GM12878 (cell line): ENCODE measurements around the gene RPL13A. TPM values are rescaled to one million over a fixed set of nuclear protein-coding genes. Genes with fewer than 3 reads are reported as not detected.

Experiments
- ATAC-seq: fragments of 200-7000 bp; cut with Tn5 transposase; 3 replicates; pipeline ENCODE4 v1.9.1; 2020; ENCODE audit warnings: mild to moderate bottlenecking, moderate library complexity
- BruUV-seq: library from RNA; stranded (reverse); fragments of 400-500 nt; replicated peaks from 2 replicates; lab custom pipeline; 2021; lab: Mats Ljungman, UMichigan
- CTCF ChIA-PET: fragments of 300-600 bp; sonication (Branson Sonifier 250); formaldehyde crosslinking; extraction: SDS; loops from one replicate; lab custom pipeline; 2021; ENCODE audit warnings: inconsistent platforms; lab: Yijun Ruan, JAX
- POLR2A ChIA-PET: fragments of 350-600 bp; formaldehyde crosslinking; extraction: SDS; loops from one replicate; lab custom pipeline; 2021; ENCODE audit warnings: inconsistent platforms; lab: Charles Lee
- RAD21 ChIA-PET: fragments of 300-600 bp; sonication (Branson Sonifier 250); formaldehyde crosslinking; loops from one replicate; lab custom pipeline; 2023; ENCODE audit warnings: antibody characterized with exemption; ENCODE audit not compliant: unreplicated experiment; lab: Charles Lee
- SMC1A ChIA-PET: fragments of 300-600 bp; sonication (Branson Sonifier 250); formaldehyde crosslinking; loops from one replicate; lab custom pipeline; 2023; ENCODE audit not compliant: unreplicated experiment, uncharacterized antibody; lab: Charles Lee
- DNase-seq: peaks from one replicate; pipeline ENCODE4 v3.0.0-alpha.2; 2011; ENCODE audit warnings: low read depth, low spot score
- FAIRE-seq: peaks from 3 replicates; lab custom pipeline; 2011; peaks lifted over from hg19 to GRCh38; lab: Jason Lieb, UNC
- H2AFZ ChIP-seq: 2 replicates; pipeline ENCODE4 v1.6.0; 2011; ENCODE audit warnings: low read depth, low read length, control low read depth; ENCODE audit not compliant: control insufficient read depth
- H3K27ac ChIP-seq: 2 replicates; pipeline ENCODE4 v1.5.1; 2011; ENCODE audit warnings: control low read depth; ENCODE audit not compliant: control insufficient read depth, insufficient read depth
- H3K27me3 ChIP-seq, 2 experiments: replicated peaks in 1 of 2; 2 replicates each; pipeline versions ENCODE4 v1.6.0 to v1.6.1; 2011; ENCODE audit warnings: low read length in 1 of 2; ENCODE audit not compliant: control insufficient read depth in 2 of 2, insufficient read depth in 2 of 2
- H3K36me3 ChIP-seq, 2 experiments: 2 replicates each; pipeline ENCODE4 v1.5.1; 2011; ENCODE audit warnings: low read length in 1 of 2; ENCODE audit not compliant: control insufficient read depth in 2 of 2, insufficient read depth in 2 of 2
- H3K4me1 ChIP-seq: 2 replicates; pipeline ENCODE4 v1.6.1; 2011; ENCODE audit warnings: mild to moderate bottlenecking, low read length, moderate library complexity, mixed read lengths; ENCODE audit not compliant: control insufficient read depth, insufficient read depth
- H3K4me2 ChIP-seq: 2 replicates; pipeline ENCODE4 v1.6.0; 2011; ENCODE audit warnings: control low read depth; ENCODE audit not compliant: control insufficient read depth, insufficient read depth
- H3K4me3 ChIP-seq: fragments of 200-600 bp; sonication (generic); 2 replicates; pipeline ENCODE4 v1.5.1; 2016
- H3K79me2 ChIP-seq: 2 replicates; pipeline ENCODE4 v1.6.0; 2011; ENCODE audit warnings: low read length; ENCODE audit not compliant: control insufficient read depth, insufficient read depth
- H3K9ac ChIP-seq: 2 replicates; pipeline ENCODE4 v1.8.0; 2011; ENCODE audit warnings: low read length, control low read depth, mixed read lengths; ENCODE audit not compliant: control insufficient read depth, insufficient read depth
- H3K9me3 ChIP-seq: replicated peaks from 3 replicates; pipeline ENCODE4 v1.5.1; 2011; ENCODE audit warnings: mild to moderate bottlenecking, low read length; ENCODE audit not compliant: control insufficient read depth, insufficient read depth
- H4K20me1 ChIP-seq: 2 replicates; pipeline ENCODE4 v1.6.0; 2011; ENCODE audit not compliant: control insufficient read depth, insufficient read depth
- EZH2 ChIP-seq: IDR thresholded peaks from 2 replicates; pipeline ENCODE4 v1.6.1; 2012; ENCODE audit warnings: low read depth, mild to moderate bottlenecking, control low read depth, inconsistent platforms, low read length, borderline replicate concordance; ENCODE audit not compliant: control insufficient read depth
- GATAD2B ChIP-seq: fragments of 450-650 bp; conservative IDR thresholded peaks from 2 replicates; pipeline ENCODE4 v1.6.1; 2017; ENCODE audit warnings: low read depth, mild to moderate bottlenecking, moderate library complexity
- POLR2AphosphoS2 ChIP-seq: IDR thresholded peaks from 2 replicates; pipeline ENCODE4 v1.6.1; 2011; ENCODE audit warnings: low read depth, mild to moderate bottlenecking, low read length, improper control_type of control experiment, moderate library complexity
- SP1 ChIP-seq: IDR thresholded peaks from one replicate; pipeline ENCODE4 v1.6.1; 2011; ENCODE audit warnings: low read depth, low read length
- WGBS: methylation state at CpG from one replicate; pipeline ENCODE4 v1.1.6; 2016; ENCODE audit warnings: low lambda C conversion rate; ENCODE audit not compliant: insufficient replicate concordance, insufficient coverage; ENCODE audit errors: missing lambda C conversion rate; 5-methylcytosine and 5-hydroxymethylcytosine counted together
- in situ Hi-C: fragments of 300-500 bp; cut with MboI; formaldehyde crosslinking; loops from 9 replicates; pipeline ENCODE4 v1.14.3; 2018; ENCODE audit warnings: mixed read lengths
- intact Hi-C: fragments of 100-400 bp; cut with micrococcal nuclease; formaldehyde crosslinking; loops from one replicate; pipeline ENCODE4 v1.14.2; 2022; ENCODE audit not compliant: unreplicated experiment
- polyA plus RNA-seq, 11 experiments: library from polyadenylated mRNA; depleted of rRNA in 4 of 11; unstranded in 6 of 11; stranded (reverse) in 5 of 11; fragments of >200 nt; fragmentation: Nextera tagmentation in 4 of 11; fragmentation: Illumina TruSeq in 1 of 11; extraction: Ambion mirVana in 4 of 11; extraction: Trizol in 1 of 11; gene quantifications; 1 replicate in 1 of 11; 2 replicates in 10 of 11; pipeline versions ENCODE4 v1.2.1 to v1.2.3, GENCODE V29; 2011 to 2016; ENCODE audit warnings: inconsistent platforms in 2 of 11, missing spikeins in 2 of 11, low read depth in 1 of 11
- total RNA-seq, 4 experiments: library from RNA; depleted of rRNA in 3 of 4; stranded (reverse); fragments of >200 nt in 3 of 4; fragmentation: Illumina TruSeq in 1 of 4; extraction: Trizol in 1 of 4; gene quantifications; 2 replicates each; pipeline versions ENCODE4 v1.2.1 to v1.2.3, GENCODE V29; 2013 to 2021

RPL13A gene
- total and polyA plus RNA-seq, 10 of the 15 experiments (the other 5 are each of a cell fraction or from before 2014, with no cell fraction given), result 1,426 to 8,961 (median 4,266) TPM

- 73% methylated on average over 18 of the region's 19 CpGs for WGBS
- ChIA-PET SMC1A (interaction anchor here (3.2 kb wide), 1 partner anchor 13 kb away, joined by 53 read pairs; the partner anchor contains the start of genes ALDH16A1 and PIH1D1), RAD21 (interaction anchor here (3.2 to 6.0 kb wide), 2 partner anchors 14 to 77 kb away, joined by 23 to 90 read pairs; partner anchors contain the start of genes ALDH16A1 and PIH1D1), POLR2A (interaction anchor here (6.2 kb wide), 1 partner anchor 15 kb away, joined by 81 read pairs; the partner anchor contains the start of genes ALDH16A1 and PIH1D1), CTCF (interaction anchor here (3.6 to 3.7 kb wide), 2 partner anchors 10 to 23 kb away, joined by 29 to 31 read pairs; no protein-coding TSS in a partner anchor)
- Histone ChIP-seq H3K4me2 (no peak overlapping the region), H2AFZ (no peak overlapping the region), H3K4me1 (peaks cover 31% of the 10 kb centered on the region), H3K36me3 (peaks cover 2% of the 10 kb centered on the region in 2 experiments; a peak in 2 of 4 replicates), H3K4me3 (no peak overlapping the region), H3K9ac (no peak overlapping the region), H3K27me3 (no peaks in the 10 kb centered on the region), H3K27ac (no peak overlapping the region), H3K79me2 (no peaks in the 10 kb centered on the region), H4K20me1 (no peaks in the 10 kb centered on the region), H3K9me3 (no peaks in the 10 kb centered on the region)
- no TSS peak for BruUV-seq
- TF ChIP-seq SP1, result no peak
- TF ChIP-seq EZH2, result no peak
- no peak for TF ChIP-seq POLR2AphosphoS2
- no peak for TF ChIP-seq GATAD2B
- in situ Hi-C loops (no loop called here), intact Hi-C loops (no loop called here)
- ATAC-seq (no peak), DNase-seq (no peak), FAIRE-seq (no peak)
Observed at GRCh38 chr19:49468199-49468598, 19.2 kb upstream of the RPL13A start.
